Occipital lobe (tissue), 2 donors: ENCODE data around the gene PCNX3. TPM values are rescaled to one million over a fixed set of nuclear protein-coding genes. Genes with fewer than 3 reads are reported as not detected.

Source experiments
- DNase-seq: peaks from one replicate; lab custom pipeline; 2025; lab: John Stamatoyannopoulos, UW
- total RNA-seq: library from RNA; depleted of rRNA; stranded (reverse); fragments of >200 nt; gene quantifications from one replicate; pipeline ENCODE4 v1.2.3, GENCODE V29; 2014

Gene PCNX3
- total RNA-seq, 1 donor from 2014 or later: 7.0 TPM

- no peak for DNase-seq
Measured at GRCh38 chr11:65618763-65619162, 3.2 kb downstream of the PCNX3 start.

- no peak for DNase-seq
Measured at GRCh38 chr11:65619281-65619928, 3.8 kb downstream of the PCNX3 start.

GRCh38 chr11:65620666-65621065 lies 5.1 kb downstream of the PCNX3 start:
- DNase-seq: no peak

- no peak for DNase-seq
Measured at GRCh38 chr11:65621460-65621859, 5.9 kb downstream of the PCNX3 start.

- no peak for DNase-seq
Measured at GRCh38 chr11:65622011-65622410, 6.4 kb downstream of the PCNX3 start.

GRCh38 chr11:65623177-65623576 lies 7.6 kb downstream of the PCNX3 start:
- DNase-seq: no peak

GRCh38 chr11:65623852-65624616 lies 8.5 kb downstream of the PCNX3 start:
- DNase-seq: no peak

GRCh38 chr11:65624931-65625627 lies 9.5 kb downstream of the PCNX3 start:
- no peak for DNase-seq

- DNase-seq: no peak
Measured at GRCh38 chr11:65625628-65626342, 10.2 kb downstream of the PCNX3 start.

GRCh38 chr11:65627202-65627601 lies 11.6 kb downstream of the PCNX3 start:
- DNase-seq: no peak

- DNase-seq: no peak
Measured at GRCh38 chr11:65629579-65629978, 14.0 kb downstream of the PCNX3 start.

- DNase-seq: no peak
Measured at GRCh38 chr11:65630215-65630614, 14.6 kb downstream of the PCNX3 start.

GRCh38 chr11:65633390-65634108 lies 18.0 kb downstream of the PCNX3 start:
- no peak for DNase-seq

GRCh38 chr11:65634109-65634436 lies 18.5 kb downstream of the PCNX3 start:
- DNase-seq: no peak

GRCh38 chr11:65634440-65634839 lies 18.9 kb downstream of the PCNX3 start:
- DNase-seq: no peak

- DNase-seq: no peak
Measured at GRCh38 chr11:65634905-65635731, 19.5 kb downstream of the PCNX3 start.

GRCh38 chr11:65636108-65637031 lies 20.8 kb downstream of the PCNX3 start:
- DNase-seq: no peak

- DNase-seq: no peak
Measured at GRCh38 chr11:65637032-65637557, 21.5 kb downstream of the PCNX3 start.

GRCh38 chr11:65637794-65638419 lies 22.3 kb downstream of the PCNX3 start, which contains the start of gene SIPA1:
Gene SIPA1, plus strand, starts transcription at chr11:65638101. Its CDS starts 2,821 bp downstream, at chr11:65640922.
- DNase-seq: peak; percentile 13
